GM11168 (cell line): ENCODE data around the gene C19orf81.

Source experiments
- in situ Hi-C: fragments of 300-500 bp; cut with MboI; formaldehyde crosslinking; loops from one replicate; pipeline ENCODE4 v1.12.0; 2022; ENCODE audit warnings: low sequenced_read_pairs; ENCODE audit not compliant: unreplicated experiment

Gene C19orf81

DNA sequence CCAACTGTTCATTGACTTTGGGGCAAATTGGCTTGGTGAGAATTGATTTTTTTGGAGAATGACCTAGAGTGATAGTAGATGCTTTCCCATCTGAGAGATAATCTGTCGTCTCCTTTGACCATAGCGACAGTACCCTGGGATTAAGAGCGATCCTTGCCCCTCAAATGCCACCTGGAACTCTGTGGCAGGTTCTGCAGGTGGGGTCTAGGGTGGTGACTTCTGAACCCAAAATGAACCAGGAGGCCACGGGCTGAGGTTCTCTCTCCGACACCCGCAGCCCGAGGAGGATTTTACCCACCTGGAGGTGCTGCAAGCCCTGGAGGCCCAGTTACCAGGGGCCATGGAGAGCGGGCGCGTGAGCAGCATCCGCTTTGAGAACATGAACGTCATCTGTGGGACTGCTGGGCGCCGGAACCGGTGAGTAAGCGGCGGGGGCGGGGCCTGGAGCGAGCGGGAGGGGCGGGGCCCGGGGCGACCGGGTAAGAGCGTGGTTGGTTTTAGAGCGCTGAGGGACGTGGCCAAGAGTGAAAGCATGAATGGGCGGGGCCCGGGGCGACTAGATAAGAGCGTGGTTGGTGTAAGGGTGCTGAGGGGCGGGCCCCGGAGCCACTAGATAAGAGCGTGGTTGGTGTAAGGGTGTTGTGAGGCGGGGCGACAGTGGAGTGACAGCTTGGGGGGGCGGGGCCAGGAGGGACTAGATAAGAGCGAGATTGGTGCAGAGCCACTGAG, 8.6 kb downstream of the C19orf81 start:
- in situ Hi-C loops = no loop called here

DNA sequence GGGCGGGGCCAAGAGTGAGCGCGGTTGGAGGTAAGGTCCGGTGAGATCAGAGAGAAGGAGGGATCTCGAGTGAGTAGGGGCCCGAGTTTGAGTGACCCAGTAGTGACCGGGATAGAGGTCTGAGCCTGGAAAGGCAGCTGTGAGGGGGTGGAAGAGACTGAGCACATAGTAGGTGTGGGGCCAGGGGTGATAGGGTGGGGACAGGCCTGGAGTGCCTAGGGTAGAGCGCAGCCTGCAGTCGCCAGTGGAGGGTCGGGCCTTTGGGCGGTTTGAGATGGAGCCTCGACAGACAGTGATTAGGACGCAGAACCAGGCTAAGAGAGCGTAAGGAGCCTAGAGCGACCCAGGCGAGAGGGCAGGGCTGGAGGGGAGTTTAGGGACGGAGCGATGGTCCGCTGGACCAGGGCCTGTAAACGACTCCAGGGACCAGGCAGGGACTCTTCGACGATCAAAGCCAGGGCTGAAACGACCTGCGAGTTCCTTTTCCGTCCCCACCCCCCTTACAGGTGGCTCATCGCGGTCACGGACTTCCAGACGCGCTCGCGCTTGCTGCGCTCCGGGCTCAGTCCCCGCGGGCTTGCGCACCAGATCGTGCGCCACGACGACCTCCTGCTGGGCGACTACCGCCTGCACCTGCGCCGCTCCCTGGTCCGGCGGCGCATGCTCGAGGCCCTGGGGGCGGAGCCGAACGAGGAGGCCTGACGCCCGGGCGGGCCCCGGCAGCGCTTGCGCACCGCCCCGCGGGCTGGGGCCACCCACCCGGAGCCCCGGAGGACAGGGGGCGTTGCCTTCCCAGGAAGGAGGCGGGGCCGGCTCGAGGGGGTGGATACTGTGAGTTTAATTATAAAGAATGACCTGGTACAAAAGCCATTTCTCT, 9.4 kb downstream of the C19orf81 start:
- in situ Hi-C loops = no loop called here

DNA sequence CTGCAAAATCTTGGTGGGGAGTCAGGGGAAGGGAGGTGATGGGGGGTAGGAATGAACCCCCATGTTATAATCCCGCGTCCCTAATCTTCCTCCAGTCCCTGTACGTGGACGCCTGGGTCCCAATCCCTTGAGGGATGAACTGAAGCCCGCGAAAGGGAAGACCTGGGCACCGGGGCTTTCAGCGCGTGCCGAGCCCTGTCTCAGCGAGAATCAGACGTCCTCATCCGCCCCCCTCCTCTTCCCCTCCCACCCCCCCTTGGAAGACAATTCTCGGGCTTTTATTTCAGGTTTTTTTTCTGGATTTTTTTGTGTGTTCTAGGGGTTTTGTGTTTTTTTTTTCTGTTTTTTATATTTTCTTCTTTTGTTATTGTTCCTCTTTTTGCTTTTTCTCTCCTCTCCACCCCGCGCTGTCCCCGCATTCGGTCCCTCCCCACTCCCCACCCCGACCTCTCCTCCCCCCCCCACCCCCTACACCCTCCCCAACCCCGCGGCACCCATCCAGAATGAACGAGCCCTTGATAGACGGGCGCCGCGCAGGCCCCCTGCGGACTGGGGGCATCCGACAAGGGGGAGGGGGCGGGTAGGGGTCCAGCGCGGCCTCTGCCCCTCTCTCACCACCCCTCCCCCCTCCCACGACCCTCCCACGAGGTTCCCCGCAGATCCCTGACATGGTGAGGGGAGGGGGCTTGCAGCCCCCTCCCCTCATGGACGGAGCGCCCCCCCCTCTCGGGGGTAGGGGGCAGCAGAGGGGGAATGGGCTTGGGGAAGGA, 10.3 kb downstream of the C19orf81 start:
- in situ Hi-C loops = no loop called here

DNA sequence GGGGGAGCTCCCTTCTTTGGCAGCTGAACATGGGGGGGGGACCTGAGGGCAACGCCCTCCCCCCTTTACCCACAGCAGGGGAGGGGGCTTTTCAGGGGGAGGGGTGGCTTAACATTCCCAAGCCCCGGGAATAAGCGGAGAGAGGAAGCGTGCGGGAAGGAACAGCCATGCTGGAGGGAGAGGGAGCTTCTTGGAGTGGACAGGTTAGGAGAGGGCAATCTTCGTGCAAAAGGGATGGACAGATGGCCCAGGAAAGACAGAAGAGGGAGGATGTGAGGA, 10.8 kb downstream of the C19orf81 start:
- in situ Hi-C loops = no loop called here

DNA sequence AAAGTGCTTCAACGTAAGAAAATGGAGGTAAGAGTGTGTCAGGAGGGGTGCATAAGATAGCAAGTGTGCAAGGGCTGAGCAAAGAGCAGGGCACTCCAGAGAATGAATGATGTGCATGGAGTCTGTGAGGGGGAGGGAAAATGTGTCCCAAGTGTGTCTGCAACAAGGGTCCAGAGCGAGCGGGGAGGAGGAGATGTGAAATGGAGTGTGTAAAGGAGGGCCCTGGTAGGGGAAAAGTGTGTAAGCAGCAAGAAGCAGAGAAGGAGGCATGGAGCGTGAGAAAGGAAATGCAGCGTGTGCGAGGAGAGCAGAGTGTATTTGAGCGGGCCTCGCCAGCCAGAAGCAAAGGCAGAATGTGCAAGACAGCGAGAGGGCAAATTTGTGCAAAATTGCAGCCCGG, 11.8 kb downstream of the C19orf81 start:
- in situ Hi-C loops = no loop called here

DNA sequence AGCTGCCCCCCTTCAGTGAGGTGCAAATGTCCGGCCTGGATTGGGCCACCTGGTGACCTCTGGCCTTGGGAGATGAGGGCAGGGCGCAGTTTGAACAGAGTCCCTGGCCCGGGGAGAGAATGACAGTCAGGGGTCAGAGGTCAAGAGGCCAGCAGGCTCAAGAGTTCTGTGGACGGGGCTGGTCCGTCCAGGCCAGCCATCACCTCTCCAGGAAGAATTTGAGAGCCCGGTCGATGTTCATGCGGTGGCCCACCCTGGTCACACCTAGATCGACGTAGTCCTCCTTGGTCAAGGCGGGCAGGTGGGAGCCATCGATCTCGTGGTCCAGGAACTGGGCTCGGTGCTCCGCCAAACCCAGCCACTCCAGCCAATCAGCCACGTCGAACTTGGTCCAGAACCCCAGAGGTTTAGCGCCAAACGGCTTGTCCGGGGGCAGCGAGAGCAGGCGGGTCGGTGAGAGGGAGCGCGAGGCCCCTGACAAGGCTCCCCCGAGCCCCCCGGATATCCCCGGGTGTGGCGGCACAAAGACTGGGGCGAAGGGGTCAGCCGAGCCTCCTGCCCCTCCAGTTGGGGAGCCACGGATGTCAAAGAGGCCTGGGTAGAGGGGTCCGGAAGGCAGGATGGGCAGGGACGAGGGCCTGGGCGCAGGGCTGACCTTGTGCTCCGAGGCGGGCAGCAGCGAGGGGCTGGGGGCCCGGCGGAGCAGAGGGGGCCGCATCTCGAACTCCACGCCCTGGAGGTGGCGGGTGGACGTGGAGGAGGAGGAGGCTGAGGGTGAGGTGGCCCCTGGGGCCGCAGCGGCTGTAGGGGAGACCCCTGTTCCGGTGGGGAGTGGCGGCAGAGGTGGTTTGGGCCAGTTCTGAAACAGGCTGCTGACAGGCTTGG, 12.8 kb downstream of the C19orf81 start:
- in situ Hi-C loops = no loop called here

DNA sequence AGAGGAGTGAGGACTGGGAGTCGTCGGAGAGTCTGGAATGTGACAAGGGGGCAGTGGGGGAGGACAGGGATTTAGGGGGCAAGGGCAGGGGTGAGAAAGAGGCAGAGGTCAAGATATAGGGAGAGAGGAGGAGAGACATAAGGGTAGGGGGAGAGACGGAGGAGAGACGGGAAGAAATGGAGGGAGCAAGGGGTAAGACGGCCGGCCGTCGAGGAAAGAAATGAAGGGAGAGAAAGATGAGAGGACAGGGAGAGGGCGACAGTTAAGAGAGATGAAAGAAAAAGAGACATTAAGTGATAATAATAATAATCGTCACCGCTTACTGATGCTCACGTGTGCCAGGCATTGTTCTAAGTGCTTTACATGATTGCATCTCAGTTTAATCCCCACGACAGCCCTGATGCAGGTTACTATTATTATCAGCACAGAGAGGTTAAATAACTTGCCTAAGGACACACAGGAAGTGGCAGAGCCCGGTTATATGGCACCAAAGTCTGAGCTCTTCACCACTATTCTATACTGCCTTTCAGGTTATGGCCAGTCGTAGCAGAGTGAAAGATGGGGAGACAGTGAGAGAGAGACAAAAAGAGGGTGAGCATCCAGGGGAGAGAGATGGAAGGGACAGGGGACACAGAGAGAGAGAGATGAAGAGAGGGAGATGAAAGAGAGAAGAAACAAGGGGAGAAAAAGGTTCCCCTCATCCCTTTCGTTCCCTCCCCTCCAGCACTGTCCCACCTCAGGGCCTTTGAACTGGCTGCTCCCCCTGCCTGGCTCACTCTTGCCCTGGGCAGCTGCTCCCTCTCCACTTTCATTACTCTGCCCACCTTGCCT, 13.6 kb downstream of the C19orf81 start:
- in situ Hi-C loops = no loop called here

DNA sequence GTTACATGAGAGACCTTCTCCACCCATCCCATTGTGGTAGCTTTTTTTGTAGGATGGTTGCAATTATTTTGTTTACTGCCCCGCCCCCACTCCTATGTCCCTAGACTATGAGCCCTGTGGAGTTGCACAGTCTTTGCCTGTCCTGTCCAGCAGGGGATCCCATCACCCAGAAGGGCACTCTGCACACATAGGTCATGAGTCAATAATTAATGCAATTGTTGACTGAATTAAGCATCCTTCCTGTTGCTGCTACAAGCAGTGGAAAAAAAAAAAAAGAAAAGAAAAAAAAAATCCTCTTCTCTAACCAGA, 14.2 kb downstream of the C19orf81 start:
- in situ Hi-C loops = no loop called here

DNA sequence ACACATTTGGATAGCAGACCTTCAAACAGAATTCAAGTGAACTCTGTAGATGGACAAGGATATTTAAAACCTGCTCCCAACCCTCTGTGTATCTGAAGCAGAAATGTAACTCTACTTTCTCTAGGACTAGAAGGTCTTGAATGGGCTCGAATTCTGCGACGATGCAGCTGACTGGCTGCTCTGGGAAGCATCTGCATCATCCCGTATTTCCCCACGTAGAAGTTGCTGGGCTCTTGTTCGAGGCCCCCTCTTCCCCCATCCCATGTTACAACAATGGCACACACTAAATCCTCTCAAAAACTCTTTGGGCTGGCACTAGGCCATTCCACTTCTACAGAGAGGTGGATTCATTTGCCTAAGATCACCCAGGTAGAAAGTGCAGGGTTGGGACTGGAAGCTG, 15.0 kb downstream of the C19orf81 start:
- in situ Hi-C loops = no loop called here

DNA sequence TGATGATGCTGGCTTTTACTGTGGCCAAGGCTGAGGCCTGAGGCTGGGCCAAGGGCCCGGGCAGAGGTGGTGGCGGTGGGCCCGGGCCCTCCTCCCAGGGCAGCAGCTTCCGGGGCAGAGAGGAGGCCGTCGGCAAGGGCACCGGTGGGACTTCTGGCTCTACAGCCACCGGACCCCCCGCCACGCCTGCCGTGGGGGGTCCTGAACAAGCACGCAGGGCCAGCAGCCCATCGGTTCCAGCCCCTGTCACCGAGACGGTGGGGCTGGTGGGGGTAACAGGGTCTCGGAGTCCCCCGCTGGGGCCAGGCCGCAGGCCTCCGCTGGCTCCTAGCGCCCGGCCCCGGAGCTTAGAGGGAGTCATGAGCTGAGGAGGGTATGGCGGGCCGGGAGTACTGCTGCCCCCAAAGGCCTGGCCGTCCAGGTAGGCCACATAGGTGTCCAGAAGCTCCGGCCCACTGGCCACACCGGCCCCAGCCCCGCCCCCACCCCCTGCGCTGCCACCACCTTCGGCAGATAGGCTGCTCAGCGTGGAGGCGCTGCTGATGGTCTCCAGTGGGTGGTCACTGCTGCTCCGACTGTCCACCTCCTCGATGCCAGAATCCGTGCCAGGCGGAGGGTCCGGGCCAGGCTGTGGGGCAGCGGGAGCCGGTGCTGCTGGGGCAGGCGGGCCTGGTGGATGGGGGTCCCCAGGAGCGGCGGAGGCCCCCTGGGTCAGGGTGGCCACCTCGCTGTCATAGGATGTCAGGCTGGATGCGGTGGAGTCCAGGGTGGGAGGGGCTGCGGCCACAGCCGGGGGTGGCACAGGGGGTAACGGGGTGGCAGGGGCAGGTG, 17.3 kb downstream of the C19orf81 start:
- in situ Hi-C loops = no loop called here

DNA sequence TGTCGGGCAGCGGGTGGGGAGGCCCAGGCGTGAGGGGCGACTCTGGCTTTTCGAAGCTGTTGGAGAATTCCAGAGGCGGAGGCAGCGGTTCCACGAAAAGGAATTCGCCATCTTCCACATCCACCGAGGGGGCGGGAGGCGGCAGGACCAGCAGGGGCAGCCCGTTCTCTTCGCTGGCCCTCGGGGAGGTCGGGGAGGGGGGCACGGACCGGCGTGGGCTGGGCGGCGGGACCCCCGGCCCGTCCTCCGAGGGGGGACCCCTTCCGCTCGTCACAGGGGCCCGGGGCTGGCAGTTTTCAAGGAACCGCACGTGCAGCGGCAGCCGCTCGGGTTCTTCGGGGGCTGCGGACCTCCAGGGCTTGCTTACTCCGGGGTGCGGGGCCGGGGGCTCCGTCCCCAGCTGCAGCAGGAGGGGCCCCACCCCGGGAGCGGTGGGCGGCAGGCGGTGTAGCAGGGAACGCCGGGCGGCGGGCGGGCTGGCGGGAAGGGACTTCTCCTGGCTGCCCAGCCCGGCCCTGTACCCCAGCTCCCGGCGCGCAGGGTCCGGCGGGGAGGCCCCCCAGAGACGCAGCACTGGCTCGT, 18.0 kb downstream of the C19orf81 start:
- in situ Hi-C loops = no loop called here

DNA sequence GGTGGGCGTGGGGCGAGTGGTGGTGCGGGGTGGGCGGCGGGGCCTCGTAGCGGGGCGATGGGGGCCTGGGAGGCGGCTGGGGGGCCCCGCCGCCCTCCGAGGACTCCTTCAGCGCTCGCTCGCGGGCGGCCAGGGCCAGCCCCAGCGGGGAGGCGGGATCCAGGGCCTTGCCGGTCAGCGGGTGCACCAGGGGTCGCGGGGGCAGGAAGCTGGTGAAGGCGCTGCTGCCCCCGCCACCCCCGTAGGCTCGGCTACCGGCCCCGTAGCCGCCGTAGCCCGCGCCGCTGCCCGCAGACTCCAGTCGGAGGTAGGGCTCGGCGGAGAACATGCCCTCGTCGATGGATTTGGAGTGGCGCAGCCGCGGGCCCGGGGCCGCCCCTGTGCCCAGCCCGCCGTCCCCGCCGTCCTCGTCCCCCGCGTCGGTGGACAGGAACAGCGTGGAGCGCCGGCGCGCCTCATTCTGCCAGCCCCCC, 18.6 kb downstream of the C19orf81 start:
- in situ Hi-C loops = no loop called here

DNA sequence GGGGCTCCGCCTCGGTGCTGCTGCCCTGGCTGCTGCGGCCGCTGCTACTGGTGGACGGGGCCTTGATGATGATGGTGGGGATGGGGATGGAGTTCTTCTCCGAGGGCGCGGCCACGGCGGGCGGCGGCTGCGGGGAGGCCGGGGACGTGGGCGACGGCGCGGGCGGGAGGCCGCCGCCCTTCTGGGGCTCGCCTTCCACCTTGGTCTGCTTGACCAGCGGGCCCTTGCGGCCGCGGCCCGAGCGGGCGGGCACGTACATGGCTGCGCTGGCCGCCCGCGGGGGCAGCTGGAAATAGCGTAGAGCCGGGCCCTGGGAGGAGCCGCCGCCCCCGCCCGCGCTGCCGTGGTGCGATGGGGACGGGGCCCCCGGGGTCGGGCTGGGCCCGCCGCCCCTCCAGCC, 19.2 kb downstream of the C19orf81 start:
- in situ Hi-C loops = no loop called here

DNA sequence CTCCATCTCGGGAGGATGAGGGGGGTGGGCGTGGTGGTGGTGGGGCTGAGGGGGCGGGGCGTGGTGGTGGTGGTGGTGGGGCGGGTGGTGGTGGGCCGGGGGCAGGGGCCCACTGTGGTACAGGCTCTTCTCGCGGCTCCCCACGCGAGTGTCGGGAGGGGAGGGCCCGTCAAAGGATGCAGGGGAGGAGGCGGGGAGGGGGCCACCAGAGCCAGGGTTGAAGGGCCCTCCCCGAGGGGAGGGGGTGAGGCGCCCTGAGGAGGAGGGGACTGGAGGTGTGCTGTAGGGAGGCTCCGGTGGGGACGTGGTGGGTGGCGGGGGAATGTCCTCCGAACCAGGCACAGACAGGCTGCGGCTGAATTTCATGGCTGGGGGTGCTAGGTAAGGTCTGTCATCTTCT, 19.6 kb downstream of the C19orf81 start:
- in situ Hi-C loops = no loop called here

DNA sequence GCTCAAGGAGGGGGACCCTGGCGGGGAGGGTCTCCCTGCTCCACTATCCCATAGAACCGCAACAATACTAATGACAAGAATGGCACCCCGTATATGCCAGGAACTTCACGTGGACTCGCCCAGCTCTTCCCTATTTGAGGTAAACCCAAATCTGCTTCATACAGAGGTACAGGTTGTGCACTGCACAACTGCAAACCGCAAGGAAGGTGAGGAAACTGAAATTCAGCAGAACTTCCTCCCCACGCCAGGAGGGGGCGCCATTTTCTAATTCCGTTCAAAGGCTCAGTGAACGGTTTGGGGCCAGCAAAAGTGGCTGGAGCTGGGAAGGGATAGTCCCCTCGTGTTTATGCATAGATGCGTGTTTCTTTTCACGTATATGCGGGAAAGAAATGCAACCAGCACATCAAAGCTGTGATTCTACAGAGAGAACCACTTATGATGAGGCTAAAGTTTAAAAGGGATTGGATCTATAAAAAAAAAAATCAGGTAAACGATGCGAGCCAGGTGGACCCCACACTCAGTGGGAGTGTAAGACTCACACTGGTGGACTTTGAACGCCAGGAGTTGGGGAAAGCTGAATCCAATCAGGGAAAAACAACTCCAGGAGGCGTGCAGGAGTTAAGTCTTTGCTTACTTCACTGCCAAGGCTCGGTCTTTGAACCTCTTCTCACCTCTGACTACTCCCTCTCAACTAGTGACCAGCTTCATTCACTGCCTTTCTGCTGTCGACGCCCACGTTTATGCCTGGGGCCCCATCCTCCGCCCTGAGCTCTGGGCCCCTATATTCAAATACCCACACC, 20.3 kb downstream of the C19orf81 start:
- in situ Hi-C loops = no loop called here

DNA sequence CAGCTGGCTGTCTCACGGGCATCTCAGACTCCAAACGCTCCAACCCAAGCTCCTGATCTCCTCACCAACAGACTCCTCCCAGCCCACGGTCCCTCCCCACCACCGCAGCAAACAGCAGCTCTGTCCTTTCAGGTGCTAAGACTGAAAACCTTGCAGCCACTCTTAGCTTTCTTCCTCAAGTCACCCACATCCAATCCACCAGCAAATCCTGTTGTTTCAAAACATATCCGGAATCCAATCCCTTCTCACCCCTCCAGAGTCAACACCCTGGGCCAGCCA, 20.8 kb downstream of the C19orf81 start:
- in situ Hi-C loops = no loop called here

DNA sequence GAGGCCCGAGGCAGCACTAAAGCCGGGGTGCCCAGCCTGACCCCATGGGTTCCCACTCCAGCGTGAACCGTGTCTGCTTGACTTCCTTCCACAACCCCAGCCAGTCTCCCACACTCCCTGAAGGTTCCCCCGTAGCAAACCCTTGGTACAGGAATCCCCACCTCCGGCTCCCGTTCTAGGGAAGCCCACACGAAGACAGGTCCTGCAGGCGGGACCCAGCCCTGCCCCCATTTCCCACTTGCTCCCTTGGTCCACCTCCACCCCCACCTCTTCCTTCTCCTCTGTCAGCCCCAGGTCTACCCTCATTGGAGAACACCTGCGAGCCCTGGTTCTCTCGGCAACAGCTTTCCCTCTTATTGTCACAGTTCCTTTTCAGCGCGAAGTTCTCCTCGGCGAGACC, 23.9 kb downstream of the C19orf81 start:
- in situ Hi-C loops = no loop called here
